Astrocyte of the hippocampus (primary cell): ENCODE results near the gene WASHC3.

ENCODE experiments used
- DNase-seq: peaks from one replicate; pipeline ENCODE4 v3.0.0; 2011; ENCODE audit warnings: low read depth, low spot score

WASHC3 gene

GRCh38 chr12:101968770-101969169, 93.0 kb downstream of the WASHC3 start:
- no peak for DNase-seq

GRCh38 chr12:101967506-101967905, 94.3 kb downstream of the WASHC3 start:
- no peak for DNase-seq

GRCh38 chr12:101966496-101966895, 95.3 kb downstream of the WASHC3 start:
- DNase-seq = no peak

DNA sequence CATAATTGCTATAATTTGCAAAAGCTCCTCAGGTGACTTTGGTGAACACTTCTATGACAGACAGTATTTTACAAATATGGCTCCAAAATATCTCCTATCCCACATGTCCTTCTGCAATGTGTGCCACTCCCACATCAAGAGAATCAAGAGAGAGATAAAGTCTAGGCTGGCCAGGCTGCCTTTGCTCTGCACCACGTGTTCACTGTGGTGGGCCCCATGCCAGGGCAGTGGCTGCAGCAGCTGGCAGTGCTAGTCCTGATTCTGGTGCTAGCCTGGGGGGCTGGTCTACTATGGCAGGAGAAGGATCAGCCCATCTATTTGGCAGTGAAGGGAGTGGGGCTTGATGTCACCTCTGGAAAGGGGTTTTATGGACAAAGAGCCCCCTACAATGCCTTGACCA, 98.1 kb downstream of the WASHC3 start:
- no peak for DNase-seq
